HG03520 (cell line): Measurements from ENCODE around the gene FARP2.
"Not testable (repeated sequence)": the region's sequence is repeated elsewhere in the genome, so short reads cannot be mapped to it uniquely, and the experiment has no call there.

Experiments used
- ATAC-seq: cut with Tn5 transposase; IDR thresholded peaks from one replicate; pipeline ENCODE4 v1.9.1; 2021; ENCODE audit warnings: mild to moderate bottlenecking, moderate library complexity; ENCODE audit not compliant: unreplicated experiment

The FARP2 gene

GRCh38 chr2:241451840-241452506 is 95.9 kb downstream of the FARP2 start:
- ATAC-seq = no peak

GRCh38 chr2:241453919-241454318 is 97.8 kb downstream of the FARP2 start:
- not testable (repeated sequence) for ATAC-seq

- ATAC-seq = no peak
Observed at GRCh38 chr2:241454837-241455485, 98.9 kb downstream of the FARP2 start.

- no peak for ATAC-seq
Observed at GRCh38 chr2:241456546-241456945, 100.5 kb downstream of the FARP2 start.

GRCh38 chr2:241458687-241459086 is 102.6 kb downstream of the FARP2 start:
- no peak for ATAC-seq

GRCh38 chr2:241459520-241459919 is 103.4 kb downstream of the FARP2 start:
- ATAC-seq = no peak

GRCh38 chr2:241460631-241461030 is 104.5 kb downstream of the FARP2 start:
- no peak for ATAC-seq

GRCh38 chr2:241461693-241462677 is 105.9 kb downstream of the FARP2 start:
- ATAC-seq = no peak

- ATAC-seq = no peak
Observed at GRCh38 chr2:241463276-241464135, 107.4 kb downstream of the FARP2 start.

- ATAC-seq = no peak
Observed at GRCh38 chr2:241465543-241465942, 109.5 kb downstream of the FARP2 start.

GRCh38 chr2:241466230-241466629 is 110.1 kb downstream of the FARP2 start:
- no peak for ATAC-seq

GRCh38 chr2:241467777-241468475 is 111.8 kb downstream of the FARP2 start:
- no peak for ATAC-seq

- ATAC-seq = no peak
Observed at GRCh38 chr2:241468476-241468781, 112.3 kb downstream of the FARP2 start.

GRCh38 chr2:241469746-241470145 is 113.7 kb downstream of the FARP2 start:
- no peak for ATAC-seq

GRCh38 chr2:241473399-241473798 is 117.3 kb downstream of the FARP2 start:
- no peak for ATAC-seq

GRCh38 chr2:241475267-241475666 is 119.2 kb downstream of the FARP2 start:
- ATAC-seq = no peak

- no peak for ATAC-seq
Observed at GRCh38 chr2:241478166-241478565, 122.1 kb downstream of the FARP2 start.

- no peak for ATAC-seq
Observed at GRCh38 chr2:241479026-241479898, 123.2 kb downstream of the FARP2 start.

GRCh38 chr2:241481687-241482086 is 125.6 kb downstream of the FARP2 start:
- ATAC-seq = no peak
